Measurements from ENCODE around the gene MPC1.

DNA sequence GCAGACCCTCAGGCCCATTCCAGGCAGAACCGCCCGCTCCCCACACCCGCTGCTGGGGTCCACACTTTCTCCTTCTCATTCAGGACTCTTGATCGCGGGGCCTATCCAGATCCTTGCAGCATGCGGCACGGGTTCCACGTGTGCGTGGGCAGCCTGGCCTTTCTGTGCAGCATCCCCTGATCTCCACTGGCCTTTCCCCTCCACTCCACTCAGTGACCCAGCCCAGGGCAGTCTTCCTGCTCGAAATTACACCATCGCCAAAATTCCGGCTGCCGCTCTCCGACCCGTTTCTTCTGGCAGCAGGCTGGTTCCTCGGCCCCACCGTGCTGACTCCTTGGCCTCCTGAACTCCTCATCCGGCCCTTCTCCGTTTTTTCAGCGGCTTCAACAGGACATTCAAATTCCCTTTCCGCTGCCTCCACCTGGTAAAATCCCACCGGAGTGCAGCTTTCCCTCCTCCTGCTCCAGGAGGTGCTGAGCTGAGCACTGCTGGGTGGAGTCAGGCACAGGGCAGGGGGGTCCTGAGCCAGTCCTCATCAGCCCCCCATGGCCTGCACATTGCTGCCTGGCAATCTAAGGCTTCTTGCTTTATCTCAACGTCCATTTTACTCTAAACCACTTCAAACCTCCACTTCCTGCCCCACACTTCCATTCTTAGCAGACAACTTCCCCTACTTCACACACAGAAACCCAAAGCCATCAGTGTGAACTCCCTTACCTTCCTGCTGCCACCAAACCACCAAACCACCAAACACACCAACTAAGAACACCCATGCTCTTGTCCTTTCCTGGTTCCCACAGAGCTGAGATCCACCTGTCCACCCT, 49.4 kb downstream of the MPC1 start:
- TF ChIP-seq, protein P1, sequence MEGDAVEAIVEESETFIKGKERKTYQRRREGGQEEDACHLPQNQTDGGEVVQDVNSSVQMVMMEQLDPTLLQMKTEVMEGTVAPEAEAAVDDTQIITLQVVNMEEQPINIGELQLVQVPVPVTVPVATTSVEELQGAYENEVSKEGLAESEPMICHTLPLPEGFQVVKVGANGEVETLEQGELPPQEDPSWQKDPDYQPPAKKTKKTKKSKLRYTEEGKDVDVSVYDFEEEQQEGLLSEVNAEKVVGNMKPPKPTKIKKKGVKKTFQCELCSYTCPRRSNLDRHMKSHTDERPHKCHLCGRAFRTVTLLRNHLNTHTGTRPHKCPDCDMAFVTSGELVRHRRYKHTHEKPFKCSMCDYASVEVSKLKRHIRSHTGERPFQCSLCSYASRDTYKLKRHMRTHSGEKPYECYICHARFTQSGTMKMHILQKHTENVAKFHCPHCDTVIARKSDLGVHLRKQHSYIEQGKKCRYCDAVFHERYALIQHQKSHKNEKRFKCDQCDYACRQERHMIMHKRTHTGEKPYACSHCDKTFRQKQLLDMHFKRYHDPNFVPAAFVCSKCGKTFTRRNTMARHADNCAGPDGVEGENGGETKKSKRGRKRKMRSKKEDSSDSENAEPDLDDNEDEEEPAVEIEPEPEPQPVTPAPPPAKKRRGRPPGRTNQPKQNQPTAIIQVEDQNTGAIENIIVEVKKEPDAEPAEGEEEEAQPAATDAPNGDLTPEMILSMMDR (IDR thresholded peaks at IDR 0.05): no peak
- no peak for TF ChIP-seq POLR2A (IDR thresholded peaks at IDR 0.05)
- TF ChIP-seq EP300 (IDR thresholded peaks at IDR 0.05): no peak
